Peyer's patch (tissue), 4 donors: Measurements from ENCODE around the gene SCAMP2. TPM values are rescaled to one million over a fixed set of nuclear protein-coding genes. Genes with fewer than 3 reads are reported as not detected.

ENCODE experiments used
- DNase-seq, 3 donors: peaks; one replicate each; pipeline ENCODE4 v3.0.0-alpha.2; 2017 to 2019
- H3K27ac ChIP-seq, 4 donors: fragments of 200-600 bp; sonication (generic); one replicate each; pipeline ENCODE4 v1.5.1; 2016 to 2019
- H3K27me3 ChIP-seq, 2 donors: fragments of 200-600 bp; sonication (generic); one replicate each; pipeline ENCODE4 v1.5.1; 2019
- H3K36me3 ChIP-seq, 3 donors: fragments of 200-600 bp; sonication (generic); one replicate each; pipeline ENCODE4 v1.5.1; 2016 to 2019
- H3K4me1 ChIP-seq, 4 donors: fragments of 200-600 bp; sonication (generic); one replicate each; pipeline ENCODE4 v1.5.1; 2016 to 2019
- H3K4me3 ChIP-seq, 4 donors: fragments of 200-600 bp; sonication (generic); 1 replicate in 3 of 4; 2 replicates in 1 of 4; pipeline ENCODE4 v1.5.1; 2016 to 2019; ENCODE audit warnings: mild to moderate bottlenecking in 1 of 4
- H3K9me3 ChIP-seq, 4 donors: fragments of 200-600 bp; sonication (generic); one replicate each; pipeline ENCODE4 v1.5.1; 2016 to 2019; ENCODE audit warnings: mild to moderate bottlenecking in 1 of 4
- CTCF ChIP-seq, 6 experiments: fragments of 450-650 bp in 4 of 6; fragments of 200-600 bp in 2 of 6; sonication (generic) in 1 of 6; IDR thresholded peaks; one replicate each; pipeline ENCODE4 v1.5.1; 2017 to 2019; ENCODE audit warnings: antibody characterized with exemption in 6 of 6, mild to moderate bottlenecking in 3 of 6, moderate library complexity in 1 of 6
- POLR2A ChIP-seq, 2 donors: fragments of 450-650 bp; IDR thresholded peaks; one replicate each; pipeline ENCODE4 v1.5.1; 2017; ENCODE audit warnings: antibody characterized with exemption in 2 of 2, mild to moderate bottlenecking in 2 of 2, moderate library complexity in 2 of 2
- total RNA-seq, 4 donors: library from RNA; depleted of rRNA; stranded (reverse); fragments of >200 nt; gene quantifications; one replicate each; pipeline ENCODE4 v1.1.0, GENCODE V29; 2016

Gene SCAMP2
- total RNA-seq, 4 donors from 2014 or later, result 60.2 to 206 (median 151) TPM

- H3K27ac ChIP-seq, result no peak overlapping the region
- H3K27me3 ChIP-seq, result no peaks in the 10 kb centered on the region
- no peak overlapping the region for H3K4me3 ChIP-seq
- H3K9me3 ChIP-seq, result no peaks in the 10 kb centered on the region
- TF ChIP-seq CTCF (IDR thresholded peaks at IDR 0.05), result no peak
- no peak for TF ChIP-seq POLR2A (IDR thresholded peaks at IDR 0.05)
- DNase-seq, result no peak
- peaks cover 0 to 77% (median 0%) of the 10 kb centered on the region in 3 donors for H3K36me3 ChIP-seq
- peaks cover 4 to 19% (median 5%) of the 10 kb centered on the region in 4 donors for H3K4me1 ChIP-seq
These were observed 21.2 kb downstream of the SCAMP2 start for GRCh38 chr15:74851960-74852359.

GRCh38 chr15:74850393-74850792 lies 22.8 kb downstream of the SCAMP2 start:
- H3K36me3 ChIP-seq, result peaks cover 0 to 84% (median 0%) of the 10 kb centered on the region in 3 donors
- no peak for TF ChIP-seq CTCF (IDR thresholded peaks at IDR 0.05)
- no peaks in the 10 kb centered on the region for H3K9me3 ChIP-seq
- DNase-seq, result peak in 1 of 3 donors; percentile 68
- H3K4me1 ChIP-seq, result peaks cover 0 to 8% (median 0%) of the 10 kb centered on the region in 4 donors
- H3K27ac ChIP-seq, result peak overlapping the region in 1 of 4 donors; percentile 52
- H3K4me3 ChIP-seq, result no peak overlapping the region
- H3K27me3 ChIP-seq, result no peaks in the 10 kb centered on the region

GRCh38 chr15:74847432-74847831 lies 25.7 kb downstream of the SCAMP2 start:
- Histone ChIP-seq H3K27ac (no peak overlapping the region), H3K9me3 (no peaks in the 10 kb centered on the region), H3K36me3 (peaks cover 0 to 68% (median 0%) of the 10 kb centered on the region in 3 donors), H3K27me3 (no peaks in the 10 kb centered on the region), H3K4me1 (peaks cover 0 to 16% (median 11%) of the 10 kb centered on the region in 4 donors), H3K4me3 (no peak overlapping the region)
- no peak for DNase-seq
- no peak for TF ChIP-seq POLR2A (IDR thresholded peaks at IDR 0.05)

- Histone ChIP-seq H3K27ac (peak overlapping the region in 1 of 4 donors; percentile 92), H3K9me3 (no peaks in the 10 kb centered on the region), H3K27me3 (no peaks in the 10 kb centered on the region), H3K4me1 (peaks cover 0 to 24% (median 15%) of the 10 kb centered on the region in 4 donors), H3K36me3 (peaks cover 0 to 50% (median 0%) of the 10 kb centered on the region in 3 donors), H3K4me3 (no peak overlapping the region)
- DNase-seq, result no peak
- no peak for TF ChIP-seq POLR2A (IDR thresholded peaks at IDR 0.05)
- no peak for TF ChIP-seq CTCF (IDR thresholded peaks at IDR 0.05)
These were observed 27.6 kb downstream of the SCAMP2 start for GRCh38 chr15:74845581-74845980.

- Histone ChIP-seq H3K4me1 (peaks cover 0 to 24% (median 15%) of the 10 kb centered on the region in 4 donors), H3K4me3 (no peak overlapping the region), H3K27me3 (no peaks in the 10 kb centered on the region), H3K9me3 (no peaks in the 10 kb centered on the region), H3K27ac (peak overlapping the region in 2 of 4 donors; percentile 44 to 92), H3K36me3 (peaks cover 0 to 49% (median 0%) of the 10 kb centered on the region in 3 donors)
- DNase-seq, result peak in 2 of 3 donors; percentile 55 to 63
- TF ChIP-seq CTCF (IDR thresholded peaks at IDR 0.05) (no peak), POLR2A (IDR thresholded peaks at IDR 0.05) (no peak)
These were observed 28.0 kb downstream of the SCAMP2 start for GRCh38 chr15:74845208-74845568.

GRCh38 chr15:74844319-74845207 lies 28.6 kb downstream of the SCAMP2 start:
- no peak overlapping the region for H3K4me3 ChIP-seq
- DNase-seq, result no peak
- peaks cover 0 to 49% (median 0%) of the 10 kb centered on the region in 3 donors for H3K36me3 ChIP-seq
- peak overlapping the region in 3 of 4 donors; percentile 44 to 92 (median 91) for H3K27ac ChIP-seq
- no peaks in the 10 kb centered on the region for H3K27me3 ChIP-seq
- H3K9me3 ChIP-seq, result no peaks in the 10 kb centered on the region
- H3K4me1 ChIP-seq, result peaks cover 0 to 29% (median 15%) of the 10 kb centered on the region in 4 donors
- TF ChIP-seq CTCF (IDR thresholded peaks at IDR 0.05), result no peak
